GM15510 (cell line): ENCODE results near the gene STARD13.

Experiments used
- POLR2A ChIP-seq: IDR thresholded peaks from 3 replicates; pipeline ENCODE4 v1.6.1; 2011; ENCODE audit warnings: borderline replicate concordance; ENCODE audit not compliant: insufficient read length; ENCODE audit errors: extremely low read depth

The STARD13 gene

DNA sequence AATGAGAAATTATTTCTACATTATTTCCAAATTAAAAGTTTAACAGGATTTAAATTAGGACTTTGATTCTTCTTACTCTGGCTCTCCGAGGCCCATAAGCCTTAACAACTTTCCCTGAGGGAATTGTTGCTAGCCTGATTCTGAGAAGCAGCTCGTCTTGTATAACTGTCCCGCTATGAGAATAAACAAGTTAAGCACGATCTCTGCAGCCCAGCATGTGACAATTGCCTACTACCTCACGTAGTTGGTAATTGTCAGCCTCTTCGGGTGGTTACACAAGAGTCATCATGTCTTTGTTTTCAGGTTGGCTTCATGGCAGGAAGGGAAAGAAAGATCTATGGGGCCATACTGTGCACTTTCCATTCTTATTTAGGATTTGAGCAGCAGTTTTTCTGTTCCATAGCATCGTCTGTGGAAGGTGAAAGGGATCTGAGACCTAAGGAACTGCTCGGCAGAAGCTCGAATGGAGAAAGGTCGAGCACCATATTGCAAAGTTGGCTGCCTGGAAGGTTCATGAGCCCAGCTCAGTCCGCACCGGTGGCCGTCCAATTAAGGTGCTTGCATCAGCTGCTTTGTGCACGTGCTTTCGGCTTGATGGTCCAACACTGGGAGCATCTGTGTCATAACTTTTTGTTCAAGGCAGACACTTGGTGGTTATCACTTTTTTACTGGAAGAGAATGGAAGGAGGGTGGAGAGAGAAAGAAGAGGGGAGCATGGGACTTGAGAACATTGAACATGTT, 1.8 kb upstream of the STARD13 start:
- no peak for TF ChIP-seq POLR2A

- TF ChIP-seq POLR2A: no peak
Observed at GRCh38 chr13:33286128-33286527, 573 bp upstream of the STARD13 start.

DNA sequence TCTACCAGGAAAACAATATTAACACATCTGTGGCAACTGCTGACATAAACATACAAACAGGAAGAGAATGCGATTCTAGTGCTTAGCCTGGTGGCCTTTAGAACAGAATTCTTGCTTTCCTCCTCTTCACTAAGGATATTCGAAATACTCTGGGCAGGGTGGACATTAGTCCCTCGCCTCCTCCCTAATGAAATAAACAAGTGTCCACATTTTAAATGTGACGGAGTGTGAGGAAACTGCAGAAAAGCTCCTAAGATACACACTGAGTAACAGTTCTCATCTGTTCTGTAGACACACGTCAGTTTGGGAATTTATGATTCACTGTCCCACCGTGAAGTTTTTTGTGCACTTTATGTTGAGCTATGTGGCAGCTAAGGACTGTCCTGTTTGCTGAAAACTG, 639 bp downstream of the STARD13 start:
- no peak for TF ChIP-seq POLR2A

GRCh38 chr13:33284031-33284430, 1.5 kb downstream of the STARD13 start:
- no peak for TF ChIP-seq POLR2A

DNA sequence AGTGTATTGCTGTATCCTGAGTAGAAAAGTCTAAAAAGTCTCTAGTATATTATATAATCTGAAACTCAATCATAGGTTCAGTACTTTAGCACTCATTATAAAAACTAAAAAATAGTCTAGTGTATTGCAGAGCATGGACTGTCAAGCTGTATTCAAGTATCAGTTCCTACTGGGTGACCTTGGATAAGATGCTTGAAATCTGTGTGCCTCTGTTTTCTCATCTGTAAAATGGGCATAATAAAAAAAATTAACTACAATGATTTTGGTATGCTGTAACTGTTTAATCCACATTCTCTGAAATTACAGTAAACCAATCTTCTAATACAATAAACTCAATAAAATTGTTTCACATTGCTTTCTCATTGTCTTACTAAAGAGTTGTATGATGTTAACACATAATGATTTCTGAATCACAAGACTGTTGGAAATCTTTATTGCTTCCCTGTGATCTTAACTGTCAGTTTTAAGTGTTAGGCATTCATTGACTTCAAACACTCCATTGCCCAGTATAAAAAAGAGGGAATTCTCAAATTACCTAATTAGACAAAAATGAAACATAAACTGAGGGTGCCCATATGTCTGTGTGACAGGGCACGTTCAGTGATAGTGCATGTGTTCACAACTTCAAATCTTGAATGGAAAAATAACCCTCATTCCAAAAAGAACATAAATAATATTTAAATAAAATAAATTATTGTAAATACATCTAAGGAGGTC, 2.2 kb downstream of the STARD13 start:
- no peak for TF ChIP-seq POLR2A

DNA sequence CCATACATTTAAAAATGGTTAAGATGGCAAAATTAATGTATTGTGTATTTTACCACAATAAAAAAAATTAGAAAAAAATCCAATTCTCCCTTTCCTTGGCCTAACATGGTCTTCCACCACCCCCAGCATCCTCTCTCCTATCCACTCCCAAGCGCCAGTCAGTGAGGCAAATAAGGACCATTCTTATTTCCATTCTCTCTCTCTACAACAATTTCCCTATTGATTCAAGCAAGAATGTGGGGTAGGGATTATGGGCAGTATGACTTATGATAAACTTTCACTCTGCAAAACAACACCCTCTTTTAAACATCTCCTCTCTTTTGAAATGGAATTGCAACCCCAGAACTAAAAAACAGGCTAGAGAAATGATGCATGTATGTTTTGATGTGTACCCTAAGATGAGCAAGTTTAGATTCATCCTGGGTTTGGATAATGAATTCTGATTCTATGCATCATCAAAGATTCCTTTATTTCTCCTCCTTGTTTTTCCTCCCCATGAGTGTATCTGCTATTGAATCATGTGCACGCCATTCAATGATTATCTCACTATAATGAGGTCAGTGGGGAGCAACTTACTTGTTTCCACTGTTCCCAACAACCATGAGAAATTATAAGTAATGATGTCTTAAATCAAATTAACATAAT, 3.5 kb downstream of the STARD13 start:
- no peak for TF ChIP-seq POLR2A

DNA sequence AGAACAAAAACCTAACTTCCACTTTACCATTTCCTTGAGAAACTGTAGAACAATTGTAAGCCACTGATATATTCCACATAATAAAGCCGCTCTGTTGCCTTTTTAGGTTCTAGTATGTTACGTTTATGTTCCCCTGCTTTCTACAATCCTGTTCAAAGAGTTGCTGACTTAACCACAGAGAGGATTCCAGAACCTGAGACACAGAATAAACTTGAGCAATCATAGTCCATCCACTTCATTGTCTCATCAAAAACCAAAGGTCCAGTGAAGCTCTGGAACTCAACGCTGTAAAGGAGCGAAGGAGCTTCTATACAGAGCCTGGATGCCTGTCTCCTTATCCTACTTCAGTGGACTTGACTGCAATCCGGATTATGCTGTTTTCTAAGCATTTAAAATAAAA, 4.6 kb downstream of the STARD13 start:
- TF ChIP-seq POLR2A: no peak

DNA sequence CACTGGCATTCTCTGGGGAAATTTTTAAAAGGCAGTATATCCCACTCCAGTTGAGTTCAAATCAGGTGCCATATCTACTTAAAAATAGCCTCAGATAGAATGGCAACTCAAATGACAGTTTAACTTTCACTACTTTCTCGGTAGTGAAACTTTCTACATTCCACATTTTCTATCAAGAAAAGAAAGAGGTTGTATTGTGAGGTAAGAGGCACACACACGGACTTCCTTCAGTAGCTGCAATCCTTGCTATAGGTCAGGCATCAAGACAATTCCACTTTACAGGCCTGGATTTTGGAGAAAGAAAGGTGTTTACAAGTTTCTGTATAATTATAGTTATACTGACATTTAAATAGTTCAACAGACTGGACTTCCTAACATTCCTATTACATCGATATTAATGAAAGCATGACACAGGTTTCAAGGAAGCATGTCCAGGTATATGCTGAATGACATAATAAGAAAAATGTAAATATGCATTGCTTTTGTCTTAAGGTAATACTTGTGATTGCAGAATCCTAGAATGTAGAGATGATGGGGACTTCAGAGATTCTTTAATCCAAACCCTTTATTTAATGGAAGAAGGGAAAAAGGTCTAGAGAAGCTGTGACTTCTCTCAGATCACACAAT, 5.2 kb downstream of the STARD13 start:
- no peak for TF ChIP-seq POLR2A

DNA sequence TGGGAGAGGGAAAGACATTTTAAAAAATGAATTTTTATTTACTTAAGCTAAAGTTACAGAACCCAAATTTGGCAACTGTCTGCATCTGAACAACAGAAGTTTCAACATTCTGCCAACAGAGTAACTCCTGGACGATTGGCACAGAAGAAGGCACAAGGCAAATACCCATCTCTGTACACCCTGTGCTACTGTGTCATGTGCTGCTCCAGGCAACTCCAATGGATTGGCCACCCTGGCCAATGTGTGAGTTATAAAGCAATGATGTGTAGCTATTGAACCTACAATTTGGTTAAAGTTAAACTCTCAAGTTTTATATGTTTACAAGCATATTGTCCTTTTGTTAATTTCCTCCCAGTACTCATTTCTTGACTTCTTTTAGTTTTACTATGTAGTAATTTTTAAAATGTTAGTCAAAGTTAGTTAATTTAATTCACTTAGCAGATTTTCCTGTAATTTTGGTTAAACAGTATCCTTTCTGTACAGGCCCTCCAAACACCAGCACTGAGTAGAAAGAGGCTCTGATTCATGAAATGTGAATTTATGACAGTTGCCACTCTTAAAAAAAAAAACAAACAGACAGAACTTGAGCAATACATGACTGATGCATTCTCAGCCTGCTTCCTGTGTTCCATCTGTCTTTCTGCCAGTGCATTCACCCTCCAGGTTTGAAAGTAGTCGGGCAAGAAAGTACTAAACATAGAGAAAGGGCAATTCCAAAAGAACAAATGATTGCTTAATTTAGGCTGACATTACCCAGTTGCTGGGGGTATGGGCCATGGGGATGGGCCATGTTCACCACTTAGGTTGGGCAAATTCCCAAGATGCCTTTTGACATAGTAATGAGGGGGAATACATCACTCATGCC, 5.9 kb downstream of the STARD13 start:
- TF ChIP-seq POLR2A: no peak

GRCh38 chr13:33278913-33279312, 6.6 kb downstream of the STARD13 start:
- TF ChIP-seq POLR2A: no peak

- TF ChIP-seq POLR2A: no peak
Observed at GRCh38 chr13:33277946-33278345, 7.6 kb downstream of the STARD13 start.

DNA sequence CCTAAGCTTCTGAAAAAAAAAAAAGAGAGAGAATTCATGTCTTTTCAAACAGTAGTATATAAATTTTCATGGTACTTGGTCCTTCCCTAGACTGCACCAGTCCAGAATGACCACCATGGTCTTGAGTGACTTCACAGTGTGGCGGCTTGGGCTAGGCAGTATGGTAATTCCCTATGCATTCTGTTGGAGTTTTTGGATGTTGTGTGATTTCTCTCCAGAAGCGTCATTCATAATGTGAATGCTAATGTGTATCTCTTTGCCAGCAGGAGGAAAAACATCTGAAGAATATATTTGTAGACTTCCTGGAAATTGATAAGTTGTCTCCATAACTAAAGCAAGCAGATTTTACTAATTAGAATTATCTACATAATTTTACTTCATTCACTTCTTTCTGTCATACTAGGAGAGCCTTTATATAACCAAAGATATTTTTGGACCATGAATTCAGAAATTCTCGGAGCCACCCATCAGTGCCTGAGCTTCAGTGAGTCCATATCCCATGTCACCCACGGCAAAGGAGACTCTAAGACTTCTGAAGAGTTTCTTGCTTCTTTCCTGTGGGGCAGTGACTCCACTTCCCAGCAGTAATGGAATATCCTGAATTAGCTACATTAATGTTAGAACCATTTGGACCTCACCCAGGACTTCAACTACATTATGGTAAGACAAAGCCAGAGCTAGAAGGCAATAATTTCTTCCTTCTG, 8.4 kb downstream of the STARD13 start:
- no peak for TF ChIP-seq POLR2A

DNA sequence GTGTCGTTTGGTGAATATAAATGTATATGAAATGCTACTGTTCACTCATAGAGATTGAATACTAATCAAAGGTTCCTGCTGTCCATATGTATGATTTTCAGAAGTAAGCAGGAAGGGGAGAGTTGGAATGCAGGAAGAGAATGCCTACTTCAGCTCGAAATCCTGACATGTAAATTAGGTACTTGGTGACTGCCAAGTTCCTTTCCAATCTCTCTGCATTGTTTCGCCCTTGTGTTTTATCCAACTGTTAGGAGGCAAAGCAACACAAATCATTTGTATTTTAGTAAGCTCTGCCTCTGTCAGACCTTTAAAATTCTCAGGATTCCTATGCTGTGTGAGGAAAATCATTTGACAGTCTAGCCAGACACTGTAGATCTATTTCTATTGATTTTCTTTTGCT, 9.0 kb downstream of the STARD13 start:
- no peak for TF ChIP-seq POLR2A

DNA sequence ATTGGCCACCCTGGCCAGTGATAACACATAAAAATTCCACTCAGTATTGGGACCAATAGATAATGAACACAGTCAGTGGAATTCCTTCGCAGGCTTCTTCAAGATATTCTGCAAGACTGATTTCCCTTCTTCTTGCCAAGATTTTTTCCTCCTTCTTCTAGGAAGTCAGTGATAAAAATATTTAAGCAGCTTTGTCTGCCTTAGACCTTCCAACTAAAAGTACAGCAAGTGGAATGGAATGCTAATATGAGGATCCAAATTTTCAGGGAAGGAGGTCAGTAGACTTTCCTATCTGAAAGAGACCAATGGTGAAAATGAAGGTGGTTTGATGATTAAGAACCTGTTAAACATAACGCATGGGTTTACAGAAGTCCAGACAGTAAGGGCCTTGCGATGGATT, 9.6 kb downstream of the STARD13 start:
- no peak for TF ChIP-seq POLR2A
